ENCODE measurements around the gene CMC2. TPM values are rescaled to one million over a fixed set of nuclear protein-coding genes. Genes with fewer than 3 reads are reported as not detected.
A peak's percentile ranks its signal among the peaks of the same experiment; 100 is the strongest.

CMC2 gene
- total RNA-seq, 1 donor from 2014 or later = 32.7 TPM

GRCh38 chr16:80932708-80933095 is 74.0 kb downstream of the CMC2 start:
- DNase-seq (ENCODE audit: low read depth in 2 of 2) = peak; percentile 99

- peak in 1 of 2 donors; percentile 60 for DNase-seq (ENCODE audit: low read depth in 2 of 2)
Observed at GRCh38 chr16:80931801-80932707, 74.6 kb downstream of the CMC2 start.

GRCh38 chr16:80924372-80924978 is 82.2 kb downstream of the CMC2 start:
- DNase-seq (ENCODE audit: low read depth in 2 of 2) = peak; percentile 69 to 80

- no peak for DNase-seq (ENCODE audit: low read depth in 2 of 2)
Observed at GRCh38 chr16:80923356-80923755, 83.3 kb downstream of the CMC2 start.

Other genes with a start within 250 kb of the CMC2 start
- gene CDYL2, start 202.3 kb downstream of the CMC2 start, total RNA-seq = 19.8 and 30.8 TPM in 2 replicates
- gene CENPN, start 329 bp upstream of the CMC2 start, total RNA-seq = 33.4 and 45.1 TPM in 2 replicates
- 22.7 and 34.0 TPM in 2 replicates for gene ATMIN, start 29.0 kb upstream of the CMC2 start, total RNA-seq
- 0.26 and 0.51 TPM in 2 replicates for gene C16orf46, start 70.4 kb upstream of the CMC2 start, total RNA-seq
- 9.0 and 18.0 TPM in 2 replicates for gene GCSH, start 89.5 kb upstream of the CMC2 start, total RNA-seq
- gene BCO1, start 231.8 kb upstream of the CMC2 start, total RNA-seq = under 0.01 TPM in 1 of 2 replicates, not detected in the other